Measurements from ENCODE around the gene SUPT5H. TPM values are rescaled to one million over a fixed set of nuclear protein-coding genes. Genes with fewer than 3 reads are reported as not detected.

Gene SUPT5H
- total and polyA plus RNA-seq, 2 of the 8 experiments (the other 6 are each of a cell fraction or from before 2014, with no cell fraction given), result 77.8 to 111 TPM

DNA sequence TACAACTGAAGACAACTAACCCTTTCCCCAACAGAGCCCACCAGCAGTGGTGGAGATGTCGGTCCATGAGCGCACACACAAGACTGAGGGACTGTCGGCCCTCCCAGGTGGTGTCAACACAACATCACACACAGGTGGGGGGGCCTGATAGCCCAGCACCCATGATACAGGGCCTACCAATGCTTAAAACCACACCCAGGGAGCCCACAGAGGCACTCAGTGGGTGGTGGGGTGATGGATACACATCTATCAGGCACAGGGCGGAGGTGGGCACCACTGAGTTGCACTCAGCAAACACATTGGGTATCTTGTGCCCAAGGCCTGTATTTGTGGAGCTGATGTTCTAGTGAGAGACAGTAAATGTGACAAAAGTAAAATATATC lies 45.7 kb upstream of the SUPT5H start:
- Histone ChIP-seq H3K27me3 (replicated peaks in 1 of 4; ENCODE audit: control insufficient read depth in 3 of 4, extremely low read depth in 1 of 4, insufficient read depth in 3 of 4, low read length in 3 of 4) (no peaks in the 10 kb centered on the region), H3K27ac (ENCODE audit: low read depth, low read length) (no peak overlapping the region), H3K4me3 (ENCODE audit: extremely low read depth in 1 of 4, insufficient read depth in 2 of 4, low read depth in 3 of 4, low read length in 4 of 4) (no peak overlapping the region), H3K14ac (ENCODE audit: insufficient read length) (no peak overlapping the region), H3K79me1 (ENCODE audit: low read depth, low read length) (no peaks in the 10 kb centered on the region), H3K23ac (ENCODE audit: insufficient read length) (no peak overlapping the region), H2BK15ac (ENCODE audit: low read length) (no peak overlapping the region), H3K18ac (ENCODE audit: extremely low read depth, low read length) (no peak overlapping the region), H3K9ac (replicated peaks in 1 of 4; ENCODE audit: extremely low read depth in 1 of 4, low read depth in 3 of 4, low read length in 3 of 4) (no peak overlapping the region), H2AFZ (ENCODE audit: low read length) (no peak overlapping the region), H3K23me2 (ENCODE audit: low read depth, low read length) (peaks cover 12% of the 10 kb centered on the region; the same call in 1 of the 2 replicates), H2BK12ac (ENCODE audit: low read depth, low read length) (0 out of 2 replicates have a peak overlapping the region, but pooled peaks have one; percentile 75), H4K20me1 (replicated peaks in 1 of 2; ENCODE audit: control insufficient read depth in 1 of 2, insufficient read depth in 2 of 2, low read length in 2 of 2) (peaks cover 2 to 7% of the 10 kb centered on the region in 2 experiments), H2BK20ac (ENCODE audit: low read length) (no peak overlapping the region), H3K4me2 (ENCODE audit: insufficient read depth in 1 of 2, low read depth in 2 of 2, low read length in 2 of 2) (no peak overlapping the region), H3K36me3 (ENCODE audit: control insufficient read depth in 2 of 4, insufficient read depth in 4 of 4, low read length in 3 of 4) (peaks cover 0 to 4% (median 2%) of the 10 kb centered on the region in 4 experiments; a peak in 2 of 8 replicates), H2BK120ac (replicated peaks; ENCODE audit: low read depth, low read length) (no peak overlapping the region), H4K91ac (replicated peaks; ENCODE audit: insufficient read length, low read length) (no peak overlapping the region), H3K4me1 (replicated peaks in 1 of 4; ENCODE audit: control insufficient read depth in 3 of 4, insufficient read depth in 4 of 4, low read length in 3 of 4) (peaks cover 6 to 21% (median 14%) of the 10 kb centered on the region in 4 experiments), H3K4ac (replicated peaks; ENCODE audit: insufficient read length, low read depth, low read length) (no peak overlapping the region), H2AK5ac (ENCODE audit: low read depth, low read length) (no peak overlapping the region), H3K56ac (replicated peaks; ENCODE audit: insufficient read length, low read depth, low read length) (no peak overlapping the region), H4K8ac (ENCODE audit: extremely low read depth, insufficient read depth, low read length) (0 out of 2 replicates have a peak overlapping the region, but pooled peaks have one; percentile 12), H2BK5ac (ENCODE audit: low read depth, low read length) (no peak overlapping the region), H3K9me3 (ENCODE audit: insufficient read depth in 2 of 2, low read depth in 1 of 2, low read length in 1 of 2) (no peaks in the 10 kb centered on the region), H4K5ac (ENCODE audit: insufficient read length, low read depth, low read length) (no peak overlapping the region), H3K79me2 (ENCODE audit: control insufficient read depth in 1 of 2, insufficient read depth in 2 of 2, low read length in 2 of 2) (no peaks in the 10 kb centered on the region)
- 99% methylated on average over 4 of the region's 4 CpGs; no CpG with 5 or more reads in 1 of the 2 experiments for WGBS, 2 experiments (ENCODE audit: extremely low coverage in 1 of 2, insufficient coverage in 1 of 2, insufficient read length in 1 of 2, insufficient replicate concordance in 2 of 2, low coverage in 1 of 2, low lambda C conversion rate in 2 of 2, missing lambda C conversion rate in 1 of 2)
- FAIRE-seq (no peak), DNase-seq (ENCODE audit: low read depth in 1 of 2, low spot score in 2 of 2) (no peak)
- ChIA-PET CTCF (ENCODE audit: partially characterized antibody) (interaction anchor here (1.0 to 9.5 kb wide), 3 partner anchors 10 to 15 kb away, joined by 3 to 128 read pairs (median 4); partner anchors contain the start of gene PLEKHG2), POLR2A (ENCODE audit: partially characterized antibody) (interaction anchor here (1.1 to 14.3 kb wide), 9 partner anchors 5 to 57 kb away, joined by 3 to 234 read pairs (median 22); partner anchors contain the start of genes MED29, PAF1, PLEKHG2 and RPS16)
- no peak for TF ChIP-seq TBP (IDR thresholded peaks at IDR 0.05; ENCODE audit: low read depth, low read length)

All from H1 (cell line).